Measurements from ENCODE around the gene ARFGAP1. TPM values are rescaled to one million over a fixed set of nuclear protein-coding genes. Genes with fewer than 3 reads are reported as not detected.

ARFGAP1 gene
- total RNA-seq, 1 experiment from 2014 or later, result 207 TPM

DNA sequence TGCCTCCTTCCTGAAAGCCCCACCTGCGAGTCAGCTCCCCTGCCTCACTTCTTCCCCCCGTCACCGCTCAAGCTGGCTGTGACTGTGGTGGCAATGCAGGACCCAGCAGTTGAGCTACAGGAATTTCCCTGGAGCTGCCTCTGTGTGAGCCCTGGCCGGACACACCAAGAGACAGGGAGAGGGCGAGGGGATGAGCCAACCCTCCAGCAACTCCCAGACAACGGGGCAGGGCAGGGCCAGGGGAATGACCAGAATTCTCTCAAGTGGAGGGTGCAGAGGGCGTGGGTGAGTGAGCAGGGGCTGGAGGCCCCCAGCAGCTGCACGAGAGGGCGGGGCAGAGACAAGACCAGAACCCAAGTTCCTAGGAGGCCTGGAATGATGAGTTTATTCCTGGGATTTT, 4.9 kb upstream of the ARFGAP1 start (continued):
- TF ChIP-seq, protein P1, sequence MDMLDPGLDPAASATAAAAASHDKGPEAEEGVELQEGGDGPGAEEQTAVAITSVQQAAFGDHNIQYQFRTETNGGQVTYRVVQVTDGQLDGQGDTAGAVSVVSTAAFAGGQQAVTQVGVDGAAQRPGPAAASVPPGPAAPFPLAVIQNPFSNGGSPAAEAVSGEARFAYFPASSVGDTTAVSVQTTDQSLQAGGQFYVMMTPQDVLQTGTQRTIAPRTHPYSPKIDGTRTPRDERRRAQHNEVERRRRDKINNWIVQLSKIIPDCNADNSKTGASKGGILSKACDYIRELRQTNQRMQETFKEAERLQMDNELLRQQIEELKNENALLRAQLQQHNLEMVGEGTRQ (CRISPR knock-in tag; IDR thresholded peaks at IDR 0.05), result no peak
- TF ChIP-seq ZNF416 (CRISPR knock-in tag; IDR thresholded peaks at IDR 0.05) (no peak), JAZF1 (CRISPR knock-in tag; IDR thresholded peaks at IDR 0.05) (no peak)
- TF ChIP-seq, protein P2, sequence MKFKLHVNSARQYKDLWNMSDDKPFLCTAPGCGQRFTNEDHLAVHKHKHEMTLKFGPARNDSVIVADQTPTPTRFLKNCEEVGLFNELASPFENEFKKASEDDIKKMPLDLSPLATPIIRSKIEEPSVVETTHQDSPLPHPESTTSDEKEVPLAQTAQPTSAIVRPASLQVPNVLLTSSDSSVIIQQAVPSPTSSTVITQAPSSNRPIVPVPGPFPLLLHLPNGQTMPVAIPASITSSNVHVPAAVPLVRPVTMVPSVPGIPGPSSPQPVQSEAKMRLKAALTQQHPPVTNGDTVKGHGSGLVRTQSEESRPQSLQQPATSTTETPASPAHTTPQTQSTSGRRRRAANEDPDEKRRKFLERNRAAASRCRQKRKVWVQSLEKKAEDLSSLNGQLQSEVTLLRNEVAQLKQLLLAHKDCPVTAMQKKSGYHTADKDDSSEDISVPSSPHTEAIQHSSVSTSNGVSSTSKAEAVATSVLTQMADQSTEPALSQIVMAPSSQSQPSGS (CRISPR knock-in tag; IDR thresholded peaks at IDR 0.05; ENCODE audit: borderline replicate concordance, low read depth), result no peak
- TF ChIP-seq, protein P3, sequence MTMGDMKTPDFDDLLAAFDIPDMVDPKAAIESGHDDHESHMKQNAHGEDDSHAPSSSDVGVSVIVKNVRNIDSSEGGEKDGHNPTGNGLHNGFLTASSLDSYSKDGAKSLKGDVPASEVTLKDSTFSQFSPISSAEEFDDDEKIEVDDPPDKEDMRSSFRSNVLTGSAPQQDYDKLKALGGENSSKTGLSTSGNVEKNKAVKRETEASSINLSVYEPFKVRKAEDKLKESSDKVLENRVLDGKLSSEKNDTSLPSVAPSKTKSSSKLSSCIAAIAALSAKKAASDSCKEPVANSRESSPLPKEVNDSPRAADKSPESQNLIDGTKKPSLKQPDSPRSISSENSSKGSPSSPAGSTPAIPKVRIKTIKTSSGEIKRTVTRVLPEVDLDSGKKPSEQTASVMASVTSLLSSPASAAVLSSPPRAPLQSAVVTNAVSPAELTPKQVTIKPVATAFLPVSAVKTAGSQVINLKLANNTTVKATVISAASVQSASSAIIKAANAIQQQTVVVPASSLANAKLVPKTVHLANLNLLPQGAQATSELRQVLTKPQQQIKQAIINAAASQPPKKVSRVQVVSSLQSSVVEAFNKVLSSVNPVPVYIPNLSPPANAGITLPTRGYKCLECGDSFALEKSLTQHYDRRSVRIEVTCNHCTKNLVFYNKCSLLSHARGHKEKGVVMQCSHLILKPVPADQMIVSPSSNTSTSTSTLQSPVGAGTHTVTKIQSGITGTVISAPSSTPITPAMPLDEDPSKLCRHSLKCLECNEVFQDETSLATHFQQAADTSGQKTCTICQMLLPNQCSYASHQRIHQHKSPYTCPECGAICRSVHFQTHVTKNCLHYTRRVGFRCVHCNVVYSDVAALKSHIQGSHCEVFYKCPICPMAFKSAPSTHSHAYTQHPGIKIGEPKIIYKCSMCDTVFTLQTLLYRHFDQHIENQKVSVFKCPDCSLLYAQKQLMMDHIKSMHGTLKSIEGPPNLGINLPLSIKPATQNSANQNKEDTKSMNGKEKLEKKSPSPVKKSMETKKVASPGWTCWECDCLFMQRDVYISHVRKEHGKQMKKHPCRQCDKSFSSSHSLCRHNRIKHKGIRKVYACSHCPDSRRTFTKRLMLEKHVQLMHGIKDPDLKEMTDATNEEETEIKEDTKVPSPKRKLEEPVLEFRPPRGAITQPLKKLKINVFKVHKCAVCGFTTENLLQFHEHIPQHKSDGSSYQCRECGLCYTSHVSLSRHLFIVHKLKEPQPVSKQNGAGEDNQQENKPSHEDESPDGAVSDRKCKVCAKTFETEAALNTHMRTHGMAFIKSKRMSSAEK (CRISPR knock-in tag; IDR thresholded peaks at IDR 0.05; ENCODE audit: borderline replicate concordance), result no peak
- TF ChIP-seq, protein P4, sequence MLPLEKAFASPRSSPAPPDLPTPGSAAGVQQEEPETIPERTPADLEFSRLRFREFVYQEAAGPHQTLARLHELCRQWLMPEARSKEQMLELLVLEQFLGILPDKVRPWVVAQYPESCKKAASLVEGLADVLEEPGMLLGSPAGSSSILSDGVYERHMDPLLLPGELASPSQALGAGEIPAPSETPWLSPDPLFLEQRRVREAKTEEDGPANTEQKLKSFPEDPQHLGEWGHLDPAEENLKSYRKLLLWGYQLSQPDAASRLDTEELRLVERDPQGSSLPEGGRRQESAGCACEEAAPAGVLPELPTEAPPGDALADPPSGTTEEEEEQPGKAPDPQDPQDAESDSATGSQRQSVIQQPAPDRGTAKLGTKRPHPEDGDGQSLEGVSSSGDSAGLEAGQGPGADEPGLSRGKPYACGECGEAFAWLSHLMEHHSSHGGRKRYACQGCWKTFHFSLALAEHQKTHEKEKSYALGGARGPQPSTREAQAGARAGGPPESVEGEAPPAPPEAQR (CRISPR knock-in tag; IDR thresholded peaks at IDR 0.05), result no peak
- TF ChIP-seq, protein P5, sequence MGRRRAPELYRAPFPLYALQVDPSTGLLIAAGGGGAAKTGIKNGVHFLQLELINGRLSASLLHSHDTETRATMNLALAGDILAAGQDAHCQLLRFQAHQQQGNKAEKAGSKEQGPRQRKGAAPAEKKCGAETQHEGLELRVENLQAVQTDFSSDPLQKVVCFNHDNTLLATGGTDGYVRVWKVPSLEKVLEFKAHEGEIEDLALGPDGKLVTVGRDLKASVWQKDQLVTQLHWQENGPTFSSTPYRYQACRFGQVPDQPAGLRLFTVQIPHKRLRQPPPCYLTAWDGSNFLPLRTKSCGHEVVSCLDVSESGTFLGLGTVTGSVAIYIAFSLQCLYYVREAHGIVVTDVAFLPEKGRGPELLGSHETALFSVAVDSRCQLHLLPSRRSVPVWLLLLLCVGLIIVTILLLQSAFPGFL (CRISPR knock-in tag; IDR thresholded peaks at IDR 0.05; ENCODE audit: borderline replicate concordance), result no peak

DNA sequence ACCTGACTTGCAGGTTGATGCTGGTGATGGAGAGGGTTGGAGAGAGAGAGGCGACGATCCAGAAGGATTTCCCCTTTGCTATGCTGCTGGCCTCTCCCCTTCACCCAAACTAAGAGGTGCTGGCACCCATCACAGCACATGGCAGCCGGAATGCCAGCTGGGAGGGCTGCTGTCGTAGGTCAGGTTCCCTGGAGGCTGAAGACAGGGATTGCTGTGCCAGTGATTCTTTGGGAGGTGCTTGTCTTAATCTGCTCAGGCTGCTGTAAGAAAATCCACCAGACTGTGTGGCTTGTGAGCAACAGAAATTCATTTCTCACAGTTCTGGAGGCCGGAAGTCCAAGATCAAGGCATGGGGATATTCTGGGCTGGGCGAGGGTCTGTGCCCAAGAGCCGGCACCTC, 4.4 kb upstream of the ARFGAP1 start:
- no peak overlapping the region for H3K27ac Mint-ChIP-seq
- H3K27me3 Mint-ChIP-seq (ENCODE audit: low read depth), result no peaks in the 10 kb centered on the region
- CTCF ChIA-PET, result interaction anchor here (1.1 to 2.6 kb wide), 4 partner anchors 13 to 114 kb away, joined by 3 to 22 read pairs (median 4); no protein-coding TSS in a partner anchor
- no peak for DNase-seq (ENCODE audit: low spot score)
- POLR2A ChIA-PET, result no interaction called here
- ATAC-seq, result no peak
- no peaks in the 10 kb centered on the region for H3K9me3 Mint-ChIP-seq
- no peak for TF ChIP-seq TEAD1 (CRISPR knock-in tag; IDR thresholded peaks at IDR 0.05)
- no peak for TF ChIP-seq ESRRA (CRISPR knock-in tag; IDR thresholded peaks at IDR 0.05; ENCODE audit: borderline replicate concordance)
- TF ChIP-seq ZNF219 (CRISPR knock-in tag; IDR thresholded peaks at IDR 0.05; ENCODE audit: borderline replicate concordance), result no peak
- TF ChIP-seq KAT7 (CRISPR knock-in tag; IDR thresholded peaks at IDR 0.05; ENCODE audit: borderline replicate concordance), result no peak
- TF ChIP-seq GRHL2 (CRISPR knock-in tag; IDR thresholded peaks at IDR 0.05; ENCODE audit: insufficient replicate concordance, severe bottlenecking), result no peak
- TF ChIP-seq NFYB (CRISPR knock-in tag; conservative IDR thresholded peaks at IDR 0.05; ENCODE audit: low read depth), result no peak
- no peak for TF ChIP-seq HMGA2 (CRISPR knock-in tag; IDR thresholded peaks at IDR 0.05)
- TF ChIP-seq, protein P6, sequence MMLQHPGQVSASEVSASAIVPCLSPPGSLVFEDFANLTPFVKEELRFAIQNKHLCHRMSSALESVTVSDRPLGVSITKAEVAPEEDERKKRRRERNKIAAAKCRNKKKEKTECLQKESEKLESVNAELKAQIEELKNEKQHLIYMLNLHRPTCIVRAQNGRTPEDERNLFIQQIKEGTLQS (CRISPR knock-in tag; conservative IDR thresholded peaks at IDR 0.05), result no peak
- no peaks in the 10 kb centered on the region for H3K36me3 Mint-ChIP-seq
- peaks cover 7% of the 10 kb centered on the region for H3K4me1 Mint-ChIP-seq
- no peak overlapping the region for H3K4me3 Mint-ChIP-seq
